GM12878 (cell line): ENCODE measurements around the gene KCNJ10.

ENCODE experiments used
- BMI1 ChIP-seq: fragments of 450-650 bp; IDR thresholded peaks from 2 replicates; pipeline ENCODE4 v1.6.1; 2016; ENCODE audit warnings: mild to moderate bottlenecking, moderate library complexity, borderline replicate concordance
- EP300 ChIP-seq, 2 experiments: fragments of 150-350 bp in 1 of 2; IDR thresholded peaks; 2 replicates each; pipeline ENCODE4 v1.6.1; 2011 to 2012; ENCODE audit warnings: low read depth in 2 of 2, low read length in 2 of 2, borderline replicate concordance in 1 of 2, improper control_type of control experiment in 1 of 2, inconsistent platforms in 1 of 2; ENCODE audit not compliant: control insufficient read depth in 1 of 2
- EZH2 ChIP-seq: IDR thresholded peaks from 2 replicates; pipeline ENCODE4 v1.6.1; 2012; ENCODE audit warnings: low read depth, mild to moderate bottlenecking, control low read depth, inconsistent platforms, low read length, borderline replicate concordance; ENCODE audit not compliant: control insufficient read depth
- JUNB ChIP-seq: IDR thresholded peaks from 2 replicates; pipeline ENCODE4 v1.6.1; 2016; ENCODE audit warnings: antibody characterized with exemption, mild to moderate bottlenecking
- JUND ChIP-seq: IDR thresholded peaks from 2 replicates; pipeline ENCODE4 v1.6.1; 2012; ENCODE audit warnings: low read depth, mild to moderate bottlenecking, low read length, improper control_type of control experiment, moderate library complexity
- MEF2A ChIP-seq: IDR thresholded peaks from 2 replicates; pipeline ENCODE4 v1.6.1; 2011; ENCODE audit warnings: low read depth, mild to moderate bottlenecking, low read length, moderate library complexity; ENCODE audit not compliant: insufficient read depth
- PAX5 ChIP-seq: IDR thresholded peaks from 2 replicates; pipeline ENCODE4 v1.6.1; 2011; ENCODE audit warnings: low read depth, low read length, borderline replicate concordance
- POLR2A ChIP-seq: IDR thresholded peaks from 2 replicates; pipeline ENCODE4 v1.6.1; 2011; ENCODE audit warnings: low read depth, mild to moderate bottlenecking, low read length
- SP1 ChIP-seq: IDR thresholded peaks from one replicate; pipeline ENCODE4 v1.6.1; 2011; ENCODE audit warnings: low read depth, low read length
- ZNF622 ChIP-seq: fragments of 450-650 bp; IDR thresholded peaks from 2 replicates; pipeline ENCODE4 v1.6.1; 2017; ENCODE audit warnings: mild to moderate bottlenecking, inconsistent platforms
- TF ChIP-seq, protein P1 (sequence below), 3 experiments: IDR thresholded peaks in 2 of 3; conservative IDR thresholded peaks in 1 of 3; 2 replicates each; pipeline ENCODE4 v1.5.1; 2011; ENCODE audit warnings: low read depth in 3 of 3, low read length in 3 of 3, mild to moderate bottlenecking in 3 of 3, control low read depth in 2 of 3, moderate library complexity in 2 of 3, inconsistent platforms in 1 of 3, mixed read lengths in 1 of 3; ENCODE audit not compliant: control insufficient read depth in 2 of 3, insufficient read depth in 1 of 3; ENCODE audit errors: extremely low read depth in 1 of 3
- TF ChIP-seq, protein P2 (sequence below): IDR thresholded peaks from 2 replicates; pipeline ENCODE4 v1.6.1; 2011; ENCODE audit warnings: low read depth, low read length, improper control_type of control experiment, borderline replicate concordance

GRCh38 chr1:160068225-160068624, 1.7 kb downstream of the KCNJ10 start:
- TF ChIP-seq EP300 (IDR thresholded peaks at IDR 0.05; ENCODE audit: borderline replicate concordance in 1 of 2, control insufficient read depth in 1 of 2, low read depth in 2 of 2, low read length in 2 of 2) (no peak), PAX5 (no peak), JUNB (no peak), JUND (no peak), POLR2A (no peak), BMI1 (no peak), EZH2 (no peak), SP1 (no peak), ZNF622 (no peak), MEF2A (no peak)
- TF ChIP-seq, protein P1, sequence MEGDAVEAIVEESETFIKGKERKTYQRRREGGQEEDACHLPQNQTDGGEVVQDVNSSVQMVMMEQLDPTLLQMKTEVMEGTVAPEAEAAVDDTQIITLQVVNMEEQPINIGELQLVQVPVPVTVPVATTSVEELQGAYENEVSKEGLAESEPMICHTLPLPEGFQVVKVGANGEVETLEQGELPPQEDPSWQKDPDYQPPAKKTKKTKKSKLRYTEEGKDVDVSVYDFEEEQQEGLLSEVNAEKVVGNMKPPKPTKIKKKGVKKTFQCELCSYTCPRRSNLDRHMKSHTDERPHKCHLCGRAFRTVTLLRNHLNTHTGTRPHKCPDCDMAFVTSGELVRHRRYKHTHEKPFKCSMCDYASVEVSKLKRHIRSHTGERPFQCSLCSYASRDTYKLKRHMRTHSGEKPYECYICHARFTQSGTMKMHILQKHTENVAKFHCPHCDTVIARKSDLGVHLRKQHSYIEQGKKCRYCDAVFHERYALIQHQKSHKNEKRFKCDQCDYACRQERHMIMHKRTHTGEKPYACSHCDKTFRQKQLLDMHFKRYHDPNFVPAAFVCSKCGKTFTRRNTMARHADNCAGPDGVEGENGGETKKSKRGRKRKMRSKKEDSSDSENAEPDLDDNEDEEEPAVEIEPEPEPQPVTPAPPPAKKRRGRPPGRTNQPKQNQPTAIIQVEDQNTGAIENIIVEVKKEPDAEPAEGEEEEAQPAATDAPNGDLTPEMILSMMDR (IDR thresholded peaks at IDR 0.05 in 2 of 3, conservative IDR thresholded peaks at IDR 0.05 in 1 of 3; ENCODE audit: control insufficient read depth in 2 of 3, extremely low read depth in 1 of 3, insufficient read depth in 1 of 3, low read depth in 3 of 3, low read length in 3 of 3): no peak
- TF ChIP-seq, protein P2, sequence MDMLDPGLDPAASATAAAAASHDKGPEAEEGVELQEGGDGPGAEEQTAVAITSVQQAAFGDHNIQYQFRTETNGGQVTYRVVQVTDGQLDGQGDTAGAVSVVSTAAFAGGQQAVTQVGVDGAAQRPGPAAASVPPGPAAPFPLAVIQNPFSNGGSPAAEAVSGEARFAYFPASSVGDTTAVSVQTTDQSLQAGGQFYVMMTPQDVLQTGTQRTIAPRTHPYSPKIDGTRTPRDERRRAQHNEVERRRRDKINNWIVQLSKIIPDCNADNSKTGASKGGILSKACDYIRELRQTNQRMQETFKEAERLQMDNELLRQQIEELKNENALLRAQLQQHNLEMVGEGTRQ: no peak
